Bone marrow (tissue), 2 donors: ENCODE data around the gene TYW1B.
"Not testable (repeated sequence)": the region's sequence is repeated elsewhere in the genome, so short reads cannot be mapped to it uniquely, and the experiment has no call there.

Source experiments
- DNase-seq, 2 donors: peaks; one replicate each; lab custom pipeline; 2025; lab: John Stamatoyannopoulos, UW

The TYW1B gene

DNA sequence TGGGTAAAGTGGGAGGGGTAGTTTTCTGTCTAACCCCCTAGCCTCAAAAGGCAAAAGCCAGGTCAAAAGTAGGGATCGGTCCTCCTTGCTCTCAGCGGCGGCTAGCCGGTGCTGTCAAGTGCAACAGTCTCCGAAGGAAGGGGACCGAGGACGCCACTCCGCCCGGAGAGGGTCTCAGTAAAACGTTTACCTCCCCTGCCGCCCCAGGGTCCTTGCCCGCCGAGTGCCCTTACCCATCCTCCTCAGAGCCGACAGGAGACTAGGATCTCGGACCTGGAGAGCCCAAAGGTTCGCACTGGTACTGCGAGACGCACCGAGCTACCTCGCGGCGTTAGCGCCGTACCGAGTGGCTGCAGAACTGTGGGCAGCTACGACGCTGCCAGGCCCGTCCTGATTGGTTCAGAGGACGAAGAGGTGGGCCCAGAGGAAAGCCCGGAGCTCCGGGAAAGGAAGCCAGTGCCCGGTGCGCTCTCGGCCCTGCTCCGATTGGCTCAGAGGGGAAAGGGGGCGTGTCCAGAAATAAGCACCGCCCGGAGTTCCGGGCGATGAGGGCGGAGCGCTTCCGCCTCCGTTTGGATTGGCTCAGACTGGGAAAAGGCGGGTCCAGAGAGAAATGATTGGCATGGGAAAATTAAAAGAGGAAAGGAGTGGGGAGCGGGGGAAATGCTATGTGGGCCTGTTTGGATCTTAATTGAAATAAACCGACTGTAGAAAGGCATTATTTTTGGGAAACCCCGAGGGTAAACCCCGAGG is at the start of gene TYW1B:
TSS of gene TYW1B (minus strand) at position 362 of the 753 bp plus-strand sequence. CDS start at position 237, 125 bp downstream.
- DNase-seq: peak; percentile 74 to 92

DNA sequence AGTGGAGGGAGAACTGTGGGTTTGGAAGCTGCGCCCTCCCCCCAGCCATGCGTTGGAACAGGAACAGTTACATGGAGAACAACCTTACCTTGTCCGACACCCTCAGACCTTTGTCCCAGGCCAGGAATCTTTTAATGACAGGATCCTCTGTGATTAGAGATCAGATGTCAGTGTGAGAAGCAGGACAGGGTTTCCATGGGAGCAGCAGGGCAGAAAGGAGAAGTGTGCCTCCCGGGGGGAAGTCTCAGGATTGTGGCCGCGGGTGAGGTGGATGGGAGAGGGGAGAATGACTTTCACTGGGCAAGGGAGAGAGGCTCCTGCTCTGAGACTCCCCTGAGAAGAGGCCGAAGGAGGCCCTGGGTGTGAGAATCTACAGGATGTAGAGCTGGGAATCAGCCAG is 39.6 kb upstream of the TYW1B start:
- not testable (repeated sequence) for DNase-seq

DNA sequence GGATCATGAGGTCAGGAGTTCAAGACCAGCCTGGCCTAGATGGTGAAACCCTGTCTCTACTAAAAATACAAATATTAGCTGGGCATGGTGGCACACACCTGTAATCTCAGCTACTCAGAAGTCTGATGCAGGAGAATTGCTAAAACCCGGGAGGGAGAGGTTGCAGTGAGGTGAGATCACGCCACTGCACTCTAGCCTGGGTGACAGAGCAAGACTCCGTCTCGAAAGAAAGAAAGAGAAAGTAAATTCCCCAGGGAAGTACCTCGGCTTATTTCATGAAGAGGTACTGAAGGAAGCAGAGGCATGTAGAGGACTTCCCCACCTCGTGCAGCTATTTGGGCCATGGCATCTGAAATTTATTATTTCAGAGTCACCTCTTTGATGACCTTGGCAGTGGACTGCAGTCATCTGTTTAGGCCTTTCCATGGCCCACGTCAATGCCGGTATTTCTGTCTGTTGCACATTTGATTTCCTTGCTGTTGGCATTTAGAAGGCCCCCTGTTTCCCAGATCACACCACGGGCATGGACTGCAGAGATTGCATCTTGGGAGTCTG is 30.9 kb upstream of the TYW1B start:
- DNase-seq: not testable (repeated sequence)

- DNase-seq: not testable (repeated sequence)
These were observed 29.9 kb upstream of the TYW1B start for GRCh38 chr7:72857925-72858324.

GRCh38 chr7:72855261-72855660 is 27.3 kb upstream of the TYW1B start:
- DNase-seq: not testable (repeated sequence)

- DNase-seq: not testable (repeated sequence)
These were observed 24.9 kb upstream of the TYW1B start for GRCh38 chr7:72852937-72853336.

GRCh38 chr7:72850746-72851145 is 22.7 kb upstream of the TYW1B start:
- DNase-seq: not testable (repeated sequence)

- DNase-seq: not testable (repeated sequence)
These were observed 16.1 kb upstream of the TYW1B start for GRCh38 chr7:72844146-72844545.

DNA sequence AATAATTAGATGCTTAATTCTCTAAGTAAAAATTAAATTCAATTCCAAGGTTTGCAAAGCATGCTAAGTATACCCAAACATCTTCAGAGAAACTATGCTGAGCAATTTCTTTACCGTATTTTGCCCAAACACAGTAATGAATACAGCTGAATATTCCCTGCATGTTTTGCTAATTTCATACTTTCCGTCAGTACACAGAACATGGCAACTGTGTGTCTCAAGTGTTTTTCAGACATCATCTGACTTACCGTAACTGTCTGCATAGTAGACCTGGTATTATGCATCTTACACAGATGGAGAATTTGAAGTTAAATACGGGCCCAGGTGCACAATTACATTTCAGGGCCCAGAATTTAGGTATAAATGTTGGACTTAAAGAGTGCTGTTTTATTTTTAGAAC is 15.2 kb upstream of the TYW1B start:
- not testable (repeated sequence) for DNase-seq

- DNase-seq: not testable (repeated sequence)
These were observed 13.0 kb upstream of the TYW1B start for GRCh38 chr7:72840966-72841511.

GRCh38 chr7:72838315-72838714 is 10.3 kb upstream of the TYW1B start:
- DNase-seq: not testable (repeated sequence)

GRCh38 chr7:72837291-72837690 is 9.3 kb upstream of the TYW1B start:
- not testable (repeated sequence) for DNase-seq

DNA sequence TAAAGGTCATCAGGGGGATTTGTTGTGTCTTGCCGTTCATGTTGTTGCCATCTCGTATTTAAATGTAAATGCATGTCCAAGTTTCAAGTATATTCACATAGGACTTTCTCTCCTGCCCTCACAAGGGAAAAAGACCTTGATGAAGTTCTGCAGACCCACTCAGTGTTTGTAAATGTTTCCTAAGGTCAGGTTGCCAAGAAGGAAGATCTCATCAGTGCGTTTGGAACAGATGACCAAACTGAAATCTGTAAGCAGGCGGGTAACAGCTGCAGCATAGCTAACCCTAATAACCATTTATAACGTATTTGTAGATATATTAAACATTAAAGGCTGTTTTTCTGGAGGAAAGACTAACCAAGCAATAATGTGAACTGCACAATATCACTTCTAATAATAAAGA is 2.6 kb upstream of the TYW1B start:
- not testable (repeated sequence) for DNase-seq

DNA sequence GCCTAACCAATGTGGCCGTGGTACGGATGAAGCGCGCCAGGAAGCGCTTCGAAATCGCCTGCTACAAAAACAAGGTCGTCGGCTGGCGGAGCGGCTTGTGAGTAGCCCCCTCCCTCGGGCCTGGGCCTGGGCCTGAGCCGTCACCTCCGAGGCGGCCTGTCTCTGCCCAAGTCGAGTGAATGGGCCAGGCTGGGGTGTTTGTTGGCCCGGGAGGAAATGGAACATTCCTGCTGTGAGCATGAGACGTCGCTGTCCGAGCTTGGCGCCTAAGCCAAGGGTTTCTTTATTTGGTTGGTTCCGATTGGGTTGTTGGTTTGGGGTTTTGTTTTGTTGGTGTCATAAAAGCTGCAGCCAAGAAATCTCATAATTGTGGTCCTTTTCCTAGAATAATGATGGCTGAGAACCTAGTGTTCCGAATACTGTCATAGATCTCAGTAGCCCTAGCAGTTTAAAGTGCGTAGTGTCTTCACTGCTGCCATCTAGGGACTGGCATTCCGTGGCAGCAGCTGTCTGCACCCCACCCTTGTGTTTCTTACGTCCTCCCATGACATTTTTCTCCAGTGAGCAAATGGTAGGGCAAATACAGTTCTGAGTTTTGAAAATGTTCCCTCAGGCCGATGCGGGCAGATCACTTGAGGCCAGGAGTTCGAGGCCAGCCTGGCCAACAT is 1.8 kb upstream of the TYW1B start:
- DNase-seq: peak in 1 of 2 donors; percentile 61

DNA sequence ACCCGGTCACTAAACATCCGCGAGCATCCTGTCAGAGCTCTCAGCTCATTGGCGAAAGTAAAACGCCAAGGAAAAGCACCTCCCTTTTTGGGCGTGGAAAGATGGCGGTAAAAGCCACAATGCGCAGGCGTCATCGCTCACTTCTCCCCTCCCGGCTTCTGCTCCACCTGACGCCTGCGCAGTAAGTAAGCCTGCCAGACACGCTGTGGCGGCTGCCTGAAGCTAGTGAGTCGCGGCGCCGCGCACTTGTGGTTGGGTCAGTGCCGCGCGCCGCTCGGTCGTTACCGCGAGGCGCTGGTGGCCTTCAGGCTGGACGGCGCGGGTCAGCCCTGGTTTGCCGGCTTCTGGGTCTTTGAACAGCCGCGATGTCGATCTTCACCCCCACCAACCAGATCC is 1.3 kb upstream of the TYW1B start:
- DNase-seq: peak; percentile 94 to 96

DNA sequence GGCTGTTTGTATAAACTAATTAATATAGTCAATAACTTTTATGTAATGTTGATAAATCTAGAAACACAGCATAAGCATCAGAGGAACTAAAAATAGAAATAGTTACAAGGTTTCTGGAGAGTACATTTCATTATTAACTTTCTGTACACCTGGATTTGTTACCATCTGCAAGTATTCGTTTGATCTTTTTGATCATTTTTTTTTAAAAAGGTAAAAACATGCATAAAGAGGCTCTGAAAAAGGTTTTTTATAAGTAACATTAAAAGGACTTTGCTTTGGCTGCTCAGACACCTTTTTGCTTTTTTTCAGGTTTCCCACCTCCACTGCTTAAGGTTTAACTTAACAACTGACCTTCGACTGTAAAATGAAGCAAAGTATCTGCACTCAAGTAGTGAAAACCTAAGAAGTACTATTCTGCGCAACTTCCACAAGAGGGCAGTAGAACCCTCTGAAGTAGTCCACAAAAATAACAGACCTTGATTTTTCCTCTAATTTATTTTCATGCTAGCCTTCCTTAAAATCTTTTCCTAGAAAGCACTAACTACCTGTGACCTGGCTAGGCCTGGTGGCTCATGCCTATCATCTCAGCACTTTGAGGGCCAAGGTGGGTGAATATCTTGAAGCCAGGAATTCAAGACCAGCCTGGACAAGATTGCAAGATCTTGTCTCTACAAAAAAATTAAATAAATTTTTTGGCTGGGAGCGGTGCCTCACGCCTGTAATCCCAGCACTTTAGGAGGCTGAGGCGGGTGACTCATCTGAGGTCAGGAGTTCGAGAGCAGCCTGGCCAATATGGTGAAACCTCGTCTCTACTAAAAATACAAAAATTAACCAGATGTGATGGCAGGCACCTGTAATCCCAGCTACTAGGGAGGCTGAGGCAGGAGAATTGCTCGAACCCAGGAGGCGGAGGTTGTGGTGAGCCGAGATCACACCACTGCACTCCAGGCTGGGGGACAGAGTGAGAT is 4.0 kb downstream of the TYW1B start:
- DNase-seq: not testable (repeated sequence)

- DNase-seq: not testable (repeated sequence)
These were observed 5.5 kb downstream of the TYW1B start for GRCh38 chr7:72822497-72822896.

DNA sequence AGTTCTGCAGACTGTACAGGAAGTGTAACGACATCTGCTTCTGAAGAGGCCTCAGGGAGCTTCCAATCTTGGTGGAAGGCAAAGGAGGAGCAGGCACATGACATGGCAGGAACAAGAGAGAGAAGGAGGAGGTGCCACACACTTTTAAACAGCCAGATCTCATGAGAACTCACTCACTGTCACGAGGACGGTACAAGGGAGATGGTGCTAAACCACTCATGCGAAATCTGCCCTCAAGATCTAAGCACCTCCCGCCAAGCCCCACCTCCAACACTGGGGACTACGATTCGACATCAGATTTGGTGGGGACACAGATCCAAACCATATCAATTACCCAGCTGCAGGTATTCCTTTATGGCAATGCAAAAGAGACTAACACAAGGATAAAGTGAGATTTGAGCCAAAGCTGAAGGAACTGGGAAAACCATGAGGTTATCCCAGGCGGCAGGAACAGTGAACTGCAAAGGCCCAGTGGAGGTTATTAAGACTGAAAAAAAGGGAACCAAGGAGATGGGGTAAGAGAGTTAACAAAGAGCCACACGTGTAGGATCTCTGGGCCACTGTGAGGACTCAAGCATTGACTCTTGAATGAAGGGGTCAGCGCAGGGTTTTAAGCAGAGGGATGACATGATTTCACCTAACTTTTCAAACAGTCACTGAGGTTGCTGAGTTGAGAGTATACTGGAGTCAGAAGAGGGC is 9.2 kb downstream of the TYW1B start:
- DNase-seq: not testable (repeated sequence)

- DNase-seq: not testable (repeated sequence)
These were observed 10.3 kb downstream of the TYW1B start for GRCh38 chr7:72817661-72818060.

GRCh38 chr7:72816370-72817157 is 11.4 kb downstream of the TYW1B start:
- DNase-seq: not testable (repeated sequence)
